ENCODE measurements around the gene ACTN4.

The ACTN4 gene

GRCh38 chr19:38638461-38638860, 9.0 kb upstream of the ACTN4 start:
- no peak for DNase-seq

GRCh38 chr19:38639679-38640078, 7.8 kb upstream of the ACTN4 start:
- DNase-seq: no peak

GRCh38 chr19:38640368-38640767, 7.1 kb upstream of the ACTN4 start:
- DNase-seq: no peak

- no peak for DNase-seq
Measured at GRCh38 chr19:38642176-38642575, 5.3 kb upstream of the ACTN4 start.

GRCh38 chr19:38644719-38645118, 2.7 kb upstream of the ACTN4 start:
- no peak for DNase-seq

- DNase-seq: no peak
Measured at GRCh38 chr19:38647966-38648768, 718 bp downstream of the ACTN4 start.

- DNase-seq: no peak
Measured at GRCh38 chr19:38648769-38649304, 1.4 kb downstream of the ACTN4 start.

- no peak for DNase-seq
Measured at GRCh38 chr19:38649305-38650171, 2.1 kb downstream of the ACTN4 start.

- no peak for DNase-seq
Measured at GRCh38 chr19:38650172-38650775, 2.8 kb downstream of the ACTN4 start.

- DNase-seq: no peak
Measured at GRCh38 chr19:38650911-38651584, 3.6 kb downstream of the ACTN4 start.

- peak; percentile 25 for DNase-seq
Measured at GRCh38 chr19:38653028-38653571, 5.7 kb downstream of the ACTN4 start.

- DNase-seq: no peak
Measured at GRCh38 chr19:38654628-38655055, 7.2 kb downstream of the ACTN4 start.

- no peak for DNase-seq
Measured at GRCh38 chr19:38655148-38655824, 7.8 kb downstream of the ACTN4 start.

GRCh38 chr19:38656171-38656981, 8.9 kb downstream of the ACTN4 start:
- DNase-seq: no peak

- no peak for DNase-seq
Measured at GRCh38 chr19:38657633-38658222, 10.3 kb downstream of the ACTN4 start.

GRCh38 chr19:38658462-38659306, 11.2 kb downstream of the ACTN4 start:
- DNase-seq: no peak

- no peak for DNase-seq
Measured at GRCh38 chr19:38660724-38661123, 13.3 kb downstream of the ACTN4 start.

- DNase-seq: no peak
Measured at GRCh38 chr19:38661136-38661535, 13.7 kb downstream of the ACTN4 start.

- DNase-seq: no peak
Measured at GRCh38 chr19:38661996-38662395, 14.5 kb downstream of the ACTN4 start.
